ENCODE data around the gene OR2B3. TPM values are rescaled to one million over a fixed set of nuclear protein-coding genes. Genes with fewer than 3 reads are reported as not detected.

OR2B3 gene
- total RNA-seq, 1 donor from 2014 or later, result not detected

DNA sequence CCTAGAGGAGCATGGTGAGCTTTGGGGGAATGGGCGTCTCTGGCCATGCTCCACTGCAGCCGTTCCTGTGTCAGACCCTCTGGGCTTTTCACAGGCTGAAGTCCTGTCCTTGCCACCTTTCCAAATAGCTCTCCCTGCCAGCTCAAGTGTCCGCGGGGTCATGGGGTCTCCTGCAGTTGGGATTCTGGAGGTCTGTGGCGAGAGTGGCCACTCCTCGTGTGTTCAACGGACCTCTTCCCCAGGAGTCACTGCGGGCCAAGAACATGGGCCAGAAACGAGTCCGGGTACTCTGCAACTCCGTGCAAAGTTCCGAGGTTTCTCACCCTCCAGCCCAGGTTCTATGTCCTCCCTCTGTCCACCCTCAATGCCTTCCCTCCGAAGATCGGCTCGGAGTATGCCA, 4.7 kb downstream of the OR2B3 start:
- no peak overlapping the region for H3K4me3 Mint-ChIP-seq (ENCODE audit: low read depth)
- TF ChIP-seq, protein P1, sequence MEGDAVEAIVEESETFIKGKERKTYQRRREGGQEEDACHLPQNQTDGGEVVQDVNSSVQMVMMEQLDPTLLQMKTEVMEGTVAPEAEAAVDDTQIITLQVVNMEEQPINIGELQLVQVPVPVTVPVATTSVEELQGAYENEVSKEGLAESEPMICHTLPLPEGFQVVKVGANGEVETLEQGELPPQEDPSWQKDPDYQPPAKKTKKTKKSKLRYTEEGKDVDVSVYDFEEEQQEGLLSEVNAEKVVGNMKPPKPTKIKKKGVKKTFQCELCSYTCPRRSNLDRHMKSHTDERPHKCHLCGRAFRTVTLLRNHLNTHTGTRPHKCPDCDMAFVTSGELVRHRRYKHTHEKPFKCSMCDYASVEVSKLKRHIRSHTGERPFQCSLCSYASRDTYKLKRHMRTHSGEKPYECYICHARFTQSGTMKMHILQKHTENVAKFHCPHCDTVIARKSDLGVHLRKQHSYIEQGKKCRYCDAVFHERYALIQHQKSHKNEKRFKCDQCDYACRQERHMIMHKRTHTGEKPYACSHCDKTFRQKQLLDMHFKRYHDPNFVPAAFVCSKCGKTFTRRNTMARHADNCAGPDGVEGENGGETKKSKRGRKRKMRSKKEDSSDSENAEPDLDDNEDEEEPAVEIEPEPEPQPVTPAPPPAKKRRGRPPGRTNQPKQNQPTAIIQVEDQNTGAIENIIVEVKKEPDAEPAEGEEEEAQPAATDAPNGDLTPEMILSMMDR (IDR thresholded peaks at IDR 0.05; ENCODE audit: unreplicated experiment), result no peak
- H3K36me3 Mint-ChIP-seq (ENCODE audit: insufficient read depth), result no peaks in the 10 kb centered on the region
- H3K27ac Mint-ChIP-seq, result no peak overlapping the region
- H3K27me3 Mint-ChIP-seq, result no peaks in the 10 kb centered on the region
- no peaks in the 10 kb centered on the region for H3K9me3 Mint-ChIP-seq (ENCODE audit: low read depth)
- no peaks in the 10 kb centered on the region for H3K4me1 Mint-ChIP-seq (ENCODE audit: low read depth)
- no peak for DNase-seq (ENCODE audit: low spot score, unreplicated experiment)

- Mint-ChIP-seq H3K27ac (no peak overlapping the region), H3K36me3 (ENCODE audit: insufficient read depth) (no peaks in the 10 kb centered on the region), H3K4me1 (ENCODE audit: low read depth) (no peaks in the 10 kb centered on the region), H3K4me3 (ENCODE audit: low read depth) (no peak overlapping the region), H3K9me3 (ENCODE audit: low read depth) (no peaks in the 10 kb centered on the region), H3K27me3 (no peaks in the 10 kb centered on the region)
- TF ChIP-seq, protein P1 (IDR thresholded peaks at IDR 0.05; ENCODE audit: unreplicated experiment), result no peak
- DNase-seq (ENCODE audit: low spot score, unreplicated experiment), result no peak
Measured at GRCh38 chr6:29081312-29081711, 5.8 kb downstream of the OR2B3 start.

- H3K27ac Mint-ChIP-seq, result no peak overlapping the region
- no peaks in the 10 kb centered on the region for H3K4me1 Mint-ChIP-seq (ENCODE audit: low read depth)
- H3K4me3 Mint-ChIP-seq (ENCODE audit: low read depth), result no peak overlapping the region
- TF ChIP-seq, protein P1 (IDR thresholded peaks at IDR 0.05; ENCODE audit: unreplicated experiment), result no peak
- no peaks in the 10 kb centered on the region for H3K36me3 Mint-ChIP-seq (ENCODE audit: insufficient read depth)
- H3K27me3 Mint-ChIP-seq, result peaks cover 5% of the 10 kb centered on the region
- no peaks in the 10 kb centered on the region for H3K9me3 Mint-ChIP-seq (ENCODE audit: low read depth)
- DNase-seq (ENCODE audit: low spot score, unreplicated experiment), result no peak
Measured at GRCh38 chr6:29079203-29079602, 7.9 kb downstream of the OR2B3 start.

- no peak overlapping the region for H3K27ac Mint-ChIP-seq
Measured at GRCh38 chr6:29071831-29072723, 15.0 kb downstream of the OR2B3 start.

GRCh38 chr6:29051680-29052079, 35.4 kb downstream of the OR2B3 start:
- DNase-seq (ENCODE audit: low spot score, unreplicated experiment), result no peak
- Mint-ChIP-seq H3K4me1 (ENCODE audit: low read depth) (no peaks in the 10 kb centered on the region), H3K4me3 (ENCODE audit: low read depth) (no peak overlapping the region), H3K9me3 (ENCODE audit: low read depth) (peaks cover 13% of the 10 kb centered on the region), H3K27me3 (peaks cover 15% of the 10 kb centered on the region), H3K27ac (no peak overlapping the region), H3K36me3 (ENCODE audit: insufficient read depth) (no peaks in the 10 kb centered on the region)
- TF ChIP-seq, protein P1 (IDR thresholded peaks at IDR 0.05; ENCODE audit: unreplicated experiment), result no peak

More at GRCh38 chr6:29071831-29072723, 15.0 kb downstream of the OR2B3 start:
- TF ChIP-seq, protein P1 (IDR thresholded peaks at IDR 0.05; ENCODE audit: unreplicated experiment), result peak; percentile 81
- Mint-ChIP-seq H3K9me3 (ENCODE audit: low read depth) (peaks cover 3% of the 10 kb centered on the region), H3K36me3 (ENCODE audit: insufficient read depth) (no peaks in the 10 kb centered on the region), H3K27me3 (peaks cover 10% of the 10 kb centered on the region), H3K4me1 (ENCODE audit: low read depth) (no peaks in the 10 kb centered on the region), H3K4me3 (ENCODE audit: low read depth) (no peak overlapping the region)
- DNase-seq (ENCODE audit: low spot score, unreplicated experiment), result no peak
